ENCODE measurements around the gene ONECUT1. TPM values are rescaled to one million over a fixed set of nuclear protein-coding genes. Genes with fewer than 3 reads are reported as not detected.

ONECUT1 gene
- total RNA-seq, 2 donors from 2014 or later = 0.28 TPM; not detected in 1

DNA sequence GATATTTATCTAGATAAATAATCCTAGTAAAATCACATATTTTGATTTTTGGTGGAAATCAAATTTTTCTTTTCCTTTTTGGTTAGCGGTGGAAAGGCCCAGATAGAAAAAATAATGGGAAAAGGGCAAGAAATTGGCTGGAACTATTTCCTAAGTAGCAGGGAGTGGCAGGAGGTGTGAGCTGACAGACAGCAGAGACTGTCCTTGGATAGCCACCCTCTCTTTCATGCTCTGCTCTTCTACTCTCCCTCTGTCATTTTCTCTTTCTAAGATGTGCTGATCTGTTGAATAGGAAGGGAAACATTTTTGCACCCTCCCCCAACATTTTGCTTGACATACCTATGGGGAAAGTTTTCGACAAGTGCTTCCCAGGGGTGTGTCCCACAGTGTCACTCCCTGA, 18.9 kb upstream of the ONECUT1 start:
- no peaks in the 10 kb centered on the region for H3K9me3 ChIP-seq
- DNase-seq (ENCODE audit: low spot score) (no peak), ATAC-seq (ENCODE audit: insufficient number of reproducible peaks, low FRiP score, low read depth) (no peak)
- no peak overlapping the region for H3K27ac ChIP-seq
- H3K4me3 ChIP-seq = no peak overlapping the region
- no peaks in the 10 kb centered on the region for H3K27me3 ChIP-seq (replicated peaks; ENCODE audit: insufficient read depth)
- H3K36me3 ChIP-seq = no peaks in the 10 kb centered on the region
- TF ChIP-seq, protein P1, sequence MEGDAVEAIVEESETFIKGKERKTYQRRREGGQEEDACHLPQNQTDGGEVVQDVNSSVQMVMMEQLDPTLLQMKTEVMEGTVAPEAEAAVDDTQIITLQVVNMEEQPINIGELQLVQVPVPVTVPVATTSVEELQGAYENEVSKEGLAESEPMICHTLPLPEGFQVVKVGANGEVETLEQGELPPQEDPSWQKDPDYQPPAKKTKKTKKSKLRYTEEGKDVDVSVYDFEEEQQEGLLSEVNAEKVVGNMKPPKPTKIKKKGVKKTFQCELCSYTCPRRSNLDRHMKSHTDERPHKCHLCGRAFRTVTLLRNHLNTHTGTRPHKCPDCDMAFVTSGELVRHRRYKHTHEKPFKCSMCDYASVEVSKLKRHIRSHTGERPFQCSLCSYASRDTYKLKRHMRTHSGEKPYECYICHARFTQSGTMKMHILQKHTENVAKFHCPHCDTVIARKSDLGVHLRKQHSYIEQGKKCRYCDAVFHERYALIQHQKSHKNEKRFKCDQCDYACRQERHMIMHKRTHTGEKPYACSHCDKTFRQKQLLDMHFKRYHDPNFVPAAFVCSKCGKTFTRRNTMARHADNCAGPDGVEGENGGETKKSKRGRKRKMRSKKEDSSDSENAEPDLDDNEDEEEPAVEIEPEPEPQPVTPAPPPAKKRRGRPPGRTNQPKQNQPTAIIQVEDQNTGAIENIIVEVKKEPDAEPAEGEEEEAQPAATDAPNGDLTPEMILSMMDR (IDR thresholded peaks at IDR 0.05) = no peak
- H3K4me1 ChIP-seq (ENCODE audit: control insufficient read depth in 1 of 2, low read depth in 2 of 2) = peaks cover 20 to 23% of the 10 kb centered on the region in 2 donors

DNA sequence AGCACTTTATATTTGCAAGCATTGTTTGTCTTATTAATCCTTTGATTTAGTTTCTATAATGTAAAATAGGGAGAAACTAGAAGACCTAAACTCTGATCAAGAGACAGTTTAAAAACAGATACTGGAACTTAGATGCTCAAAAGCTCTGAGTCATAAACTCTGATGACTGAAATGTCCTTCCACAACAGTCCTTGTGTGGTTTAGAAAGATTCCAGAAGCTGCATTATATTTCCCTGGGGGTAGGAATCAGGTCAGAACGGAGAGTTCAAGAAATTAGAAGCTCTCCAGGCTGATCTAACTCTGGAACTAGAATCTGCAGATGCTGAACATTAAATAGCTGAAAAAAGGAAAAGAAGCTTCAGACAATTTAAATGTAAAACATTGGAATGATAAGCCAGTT, 18.3 kb upstream of the ONECUT1 start:
- TF ChIP-seq, protein P1 (IDR thresholded peaks at IDR 0.05) = no peak
- Histone ChIP-seq H3K27me3 (replicated peaks; ENCODE audit: insufficient read depth) (no peaks in the 10 kb centered on the region), H3K27ac (no peak overlapping the region), H3K9me3 (no peaks in the 10 kb centered on the region), H3K4me1 (ENCODE audit: control insufficient read depth in 1 of 2, low read depth in 2 of 2) (peaks cover 24 to 29% of the 10 kb centered on the region in 2 donors), H3K36me3 (no peaks in the 10 kb centered on the region), H3K4me3 (no peak overlapping the region)
- DNase-seq (ENCODE audit: low spot score) (no peak), ATAC-seq (ENCODE audit: insufficient number of reproducible peaks, low FRiP score, low read depth) (no peak)

DNA sequence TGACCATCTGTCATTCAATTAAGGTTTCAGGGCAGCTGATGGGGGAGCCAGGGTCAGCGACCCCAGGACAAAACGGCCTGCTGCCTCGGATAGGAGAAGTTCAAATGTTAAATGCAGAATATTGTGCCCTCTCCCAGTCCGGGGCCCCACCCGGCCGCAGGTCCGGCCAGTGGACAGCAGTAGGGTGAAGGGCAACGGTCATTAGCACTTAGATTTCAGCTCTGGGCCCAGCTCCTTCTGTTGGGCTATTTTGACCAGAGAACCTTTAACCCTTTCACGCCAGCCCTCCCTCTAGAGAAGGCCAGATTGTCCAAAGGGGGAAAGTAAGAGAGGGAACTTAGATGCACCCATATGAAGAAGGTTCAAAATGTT, 16.1 kb upstream of the ONECUT1 start:
- TF ChIP-seq, protein P1 (IDR thresholded peaks at IDR 0.05) = no peak
- Histone ChIP-seq H3K27ac (no peak overlapping the region), H3K9me3 (no peaks in the 10 kb centered on the region), H3K36me3 (no peaks in the 10 kb centered on the region), H3K4me3 (peak overlapping the region; percentile 67), H3K4me1 (ENCODE audit: control insufficient read depth in 1 of 2, low read depth in 2 of 2) (peaks cover 24 to 31% of the 10 kb centered on the region in 2 donors), H3K27me3 (replicated peaks; ENCODE audit: insufficient read depth) (peaks cover 5% of the 10 kb centered on the region)
- no peak for DNase-seq (ENCODE audit: low spot score)
- ATAC-seq (ENCODE audit: insufficient number of reproducible peaks, low FRiP score, low read depth) = no peak

DNA sequence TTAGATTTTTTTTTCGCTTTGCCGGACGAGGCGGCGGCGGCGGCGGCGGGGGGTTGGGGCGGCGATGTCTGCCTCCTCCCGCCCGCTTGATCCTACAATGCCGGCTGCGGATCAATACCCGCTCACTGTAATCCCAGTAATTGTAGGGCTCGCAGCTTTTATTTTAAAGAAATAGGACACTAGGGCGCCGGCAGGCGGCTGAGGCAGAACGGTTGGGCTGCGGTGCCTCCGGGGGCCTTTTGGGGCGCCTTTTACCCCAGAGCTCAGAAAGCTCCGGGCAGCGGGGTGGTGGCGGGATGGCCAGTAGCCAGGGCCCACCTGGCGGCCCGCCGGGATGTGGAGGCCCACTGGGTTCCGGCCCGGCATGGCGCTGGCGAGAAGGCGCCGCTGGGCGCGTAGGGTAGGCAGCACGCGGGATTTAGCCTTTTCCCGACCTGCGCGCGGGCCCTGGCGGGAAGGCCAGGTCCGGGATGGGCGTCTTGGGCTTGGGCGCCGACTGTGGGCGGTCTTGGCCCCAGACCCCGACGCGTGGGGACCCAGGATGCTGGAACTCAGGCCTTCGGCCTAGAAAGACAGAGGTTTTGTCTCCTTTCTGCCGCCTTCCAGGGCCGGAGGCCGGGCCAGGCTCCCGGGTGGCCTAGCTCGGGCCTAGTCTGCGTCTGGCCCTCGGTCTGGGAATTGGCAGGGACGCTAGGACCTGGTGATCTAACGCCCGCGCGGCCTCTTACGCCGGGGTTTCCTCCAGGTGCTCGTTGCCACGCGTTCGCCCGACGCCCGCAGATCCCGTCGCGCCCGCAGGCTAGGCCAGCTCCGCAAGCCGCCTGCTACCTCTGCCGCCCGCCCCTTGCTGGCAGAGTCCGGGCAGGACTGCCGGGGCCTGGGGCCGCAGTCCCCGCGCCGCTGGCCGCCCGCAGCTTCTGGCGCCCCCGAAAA, 15.5 kb upstream of the ONECUT1 start:
- peak overlapping the region; percentile 67 for H3K4me3 ChIP-seq
- no peak overlapping the region for H3K27ac ChIP-seq
- TF ChIP-seq, protein P1 (IDR thresholded peaks at IDR 0.05) = peak; percentile 12
- H3K4me1 ChIP-seq (ENCODE audit: control insufficient read depth in 1 of 2, low read depth in 2 of 2) = peaks cover 24 to 31% of the 10 kb centered on the region in 2 donors
- no peaks in the 10 kb centered on the region for H3K36me3 ChIP-seq
- ATAC-seq (ENCODE audit: insufficient number of reproducible peaks, low FRiP score, low read depth) (no peak), DNase-seq (ENCODE audit: low spot score) (no peak)
- peaks cover 12% of the 10 kb centered on the region for H3K27me3 ChIP-seq (replicated peaks; ENCODE audit: insufficient read depth)
- H3K9me3 ChIP-seq = no peaks in the 10 kb centered on the region

DNA sequence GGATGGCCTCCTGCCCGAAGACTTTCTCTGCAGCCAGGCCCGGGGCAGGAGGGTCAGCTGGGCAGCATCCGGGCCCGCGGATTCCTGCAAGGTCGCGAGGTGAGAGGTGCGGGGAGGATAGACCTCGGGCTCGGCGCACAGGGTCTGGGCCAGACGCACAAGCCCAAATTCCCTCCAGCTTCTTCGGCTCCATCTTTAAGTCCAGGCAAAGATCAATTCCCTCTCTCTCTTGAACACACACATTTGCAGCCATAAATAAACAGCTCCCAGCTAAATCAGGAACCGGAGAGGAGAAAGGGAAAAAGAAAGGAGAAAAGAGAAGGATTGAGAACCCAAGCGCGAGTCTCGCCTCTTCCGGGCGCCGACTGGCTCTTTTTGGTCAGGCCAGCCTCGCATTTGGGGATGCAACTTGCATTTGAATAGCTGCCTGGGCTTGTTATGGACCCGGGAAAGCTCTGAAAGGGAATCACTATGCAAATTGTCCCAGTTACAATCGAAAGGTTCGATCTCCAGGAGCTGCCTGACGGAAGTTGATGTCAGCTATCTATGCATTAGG, 14.5 kb upstream of the ONECUT1 start:
- TF ChIP-seq, protein P1 (IDR thresholded peaks at IDR 0.05) = no peak
- H3K9me3 ChIP-seq = no peaks in the 10 kb centered on the region
- ATAC-seq (ENCODE audit: insufficient number of reproducible peaks, low FRiP score, low read depth) (no peak), DNase-seq (ENCODE audit: low spot score) (no peak)
- peak overlapping the region; percentile 67 for H3K4me3 ChIP-seq
- peaks cover 24 to 31% of the 10 kb centered on the region in 2 donors for H3K4me1 ChIP-seq (ENCODE audit: control insufficient read depth in 1 of 2, low read depth in 2 of 2)
- no peak overlapping the region for H3K27ac ChIP-seq
- H3K27me3 ChIP-seq (replicated peaks; ENCODE audit: insufficient read depth) = peaks cover 15% of the 10 kb centered on the region
- H3K36me3 ChIP-seq = no peaks in the 10 kb centered on the region

Measured in thoracic aorta (tissue), 2 donors.